ENCODE data around the gene PPP1R10.

Gene PPP1R10

GRCh38 chr6:30589754-30590358 lies 27.2 kb downstream of the PPP1R10 start:
- no peaks in the 10 kb centered on the region for H3K4me1 ChIP-seq (ENCODE audit: control insufficient read depth, low read depth, low read length)
- H3K36me3 ChIP-seq (ENCODE audit: control insufficient read depth, low read depth, low read length) = peaks cover 87% of the 10 kb centered on the region
- no peak overlapping the region for H3K9ac ChIP-seq (ENCODE audit: low read length)
- no peaks in the 10 kb centered on the region for H3K9me3 ChIP-seq (ENCODE audit: control insufficient read depth, low read depth, low read length)
- no peak overlapping the region for H3K4me3 ChIP-seq (ENCODE audit: low read length)
- no peak overlapping the region for H3K27ac ChIP-seq (ENCODE audit: low read length)
- H3K27me3 ChIP-seq (ENCODE audit: control insufficient read depth, insufficient read depth, low read length) = no peaks in the 10 kb centered on the region

DNA sequence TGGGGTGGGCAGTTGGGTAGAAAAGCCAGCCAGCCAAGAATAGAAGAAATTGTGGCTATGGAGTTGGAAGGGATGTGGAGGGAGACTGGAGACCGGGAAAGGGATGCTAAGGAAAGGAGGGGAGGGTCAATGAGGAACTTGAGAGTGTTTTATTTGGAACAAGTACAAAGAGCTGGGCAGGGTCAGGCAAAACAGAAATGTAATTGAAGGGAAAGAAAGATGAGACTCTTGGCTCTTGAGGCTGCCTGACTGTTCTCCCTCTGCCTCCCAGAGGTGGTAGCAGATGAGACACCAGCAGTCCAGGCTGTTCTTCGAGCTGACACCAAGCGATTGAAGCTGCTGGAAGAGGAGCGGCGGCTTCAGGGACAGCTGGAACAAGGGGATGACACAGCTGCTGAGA lies 33.1 kb downstream of the PPP1R10 start:
- H3K9me3 ChIP-seq (ENCODE audit: control insufficient read depth, low read depth, low read length) = no peaks in the 10 kb centered on the region
- H3K4me1 ChIP-seq (ENCODE audit: control insufficient read depth, low read depth, low read length) = no peaks in the 10 kb centered on the region
- peaks cover 90% of the 10 kb centered on the region for H3K36me3 ChIP-seq (ENCODE audit: control insufficient read depth, low read depth, low read length)
- no peaks in the 10 kb centered on the region for H3K27me3 ChIP-seq (ENCODE audit: control insufficient read depth, insufficient read depth, low read length)
- H3K27ac ChIP-seq (ENCODE audit: low read length) = no peak overlapping the region
- H3K9ac ChIP-seq (ENCODE audit: low read length) = no peak overlapping the region
- no peak overlapping the region for H3K4me3 ChIP-seq (ENCODE audit: low read length)

GRCh38 chr6:30578051-30578450 lies 39.0 kb downstream of the PPP1R10 start:
- Histone ChIP-seq H3K27ac (ENCODE audit: low read length) (no peak overlapping the region), H3K4me1 (ENCODE audit: control insufficient read depth, low read depth, low read length) (no peaks in the 10 kb centered on the region), H3K27me3 (ENCODE audit: control insufficient read depth, insufficient read depth, low read length) (no peaks in the 10 kb centered on the region), H3K4me3 (ENCODE audit: low read length) (no peak overlapping the region), H3K9ac (ENCODE audit: low read length) (no peak overlapping the region), H3K9me3 (ENCODE audit: control insufficient read depth, low read depth, low read length) (no peaks in the 10 kb centered on the region), H3K36me3 (ENCODE audit: control insufficient read depth, low read depth, low read length) (peaks cover 66% of the 10 kb centered on the region)

- H3K27ac ChIP-seq (ENCODE audit: low read length) = no peak overlapping the region
- peaks cover 12% of the 10 kb centered on the region for H3K27me3 ChIP-seq (ENCODE audit: control insufficient read depth, insufficient read depth, low read length)
- no peak overlapping the region for H3K4me3 ChIP-seq (ENCODE audit: low read length)
- H3K4me1 ChIP-seq (ENCODE audit: control insufficient read depth, low read depth, low read length) = peaks cover 5% of the 10 kb centered on the region
- H3K9ac ChIP-seq (ENCODE audit: low read length) = no peak overlapping the region
- H3K9me3 ChIP-seq (ENCODE audit: control insufficient read depth, low read depth, low read length) = no peaks in the 10 kb centered on the region
- peaks cover 21% of the 10 kb centered on the region for H3K36me3 ChIP-seq (ENCODE audit: control insufficient read depth, low read depth, low read length)
Observed at GRCh38 chr6:30573113-30573512, 43.9 kb downstream of the PPP1R10 start.

- Histone ChIP-seq H3K36me3 (ENCODE audit: control insufficient read depth, low read depth, low read length) (peaks cover 12% of the 10 kb centered on the region), H3K9ac (ENCODE audit: low read length) (peak overlapping the region; percentile 89), H3K9me3 (ENCODE audit: control insufficient read depth, low read depth, low read length) (no peaks in the 10 kb centered on the region), H3K4me1 (ENCODE audit: control insufficient read depth, low read depth, low read length) (peaks cover 5% of the 10 kb centered on the region), H3K27ac (ENCODE audit: low read length) (no peak overlapping the region), H3K27me3 (ENCODE audit: control insufficient read depth, insufficient read depth, low read length) (peaks cover 12% of the 10 kb centered on the region), H3K4me3 (ENCODE audit: low read length) (peak overlapping the region; percentile 82)
Observed at GRCh38 chr6:30572148-30572547, 44.9 kb downstream of the PPP1R10 start.

DNA sequence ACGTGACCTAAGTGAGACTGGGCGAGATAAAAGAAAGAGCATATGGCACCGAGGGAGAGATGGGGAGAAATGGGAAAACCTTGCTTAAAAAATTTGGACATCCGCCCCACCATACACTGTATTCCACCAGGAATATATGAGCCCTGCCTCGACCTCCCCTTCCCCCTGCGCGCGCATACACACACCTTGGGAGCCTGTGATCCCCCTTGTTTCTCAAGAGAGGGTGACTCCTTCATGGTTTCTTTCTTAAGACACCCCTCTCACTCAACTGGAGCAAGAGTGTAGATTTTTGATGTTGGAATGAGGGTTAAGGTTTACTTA lies 45.3 kb downstream of the PPP1R10 start:
- H3K9ac ChIP-seq (ENCODE audit: low read length) = peak overlapping the region; percentile 89
- H3K27ac ChIP-seq (ENCODE audit: low read length) = peak overlapping the region; percentile 86
- H3K36me3 ChIP-seq (ENCODE audit: control insufficient read depth, low read depth, low read length) = peaks cover 8% of the 10 kb centered on the region
- H3K4me1 ChIP-seq (ENCODE audit: control insufficient read depth, low read depth, low read length) = peaks cover 5% of the 10 kb centered on the region
- no peaks in the 10 kb centered on the region for H3K9me3 ChIP-seq (ENCODE audit: control insufficient read depth, low read depth, low read length)
- peaks cover 12% of the 10 kb centered on the region for H3K27me3 ChIP-seq (ENCODE audit: control insufficient read depth, insufficient read depth, low read length)
- H3K4me3 ChIP-seq (ENCODE audit: low read length) = peak overlapping the region; percentile 82

GRCh38 chr6:30571075-30571761 lies 45.8 kb downstream of the PPP1R10 start, which contains the start of gene ABCF1:
TSS of gene ABCF1 (plus strand) at chr6:30571442. CDS start at chr6:30571488, 46 bp downstream.
- Histone ChIP-seq H3K27me3 (ENCODE audit: control insufficient read depth, insufficient read depth, low read length) (peaks cover 12% of the 10 kb centered on the region), H3K9ac (ENCODE audit: low read length) (peak within 1 kb of the TSS; percentile 89), H3K4me3 (ENCODE audit: low read length) (peak within 1 kb of the TSS; percentile 82), H3K27ac (ENCODE audit: low read length) (peak within 1 kb of the TSS; percentile 86), H3K9me3 (ENCODE audit: control insufficient read depth, low read depth, low read length) (no peaks in the 10 kb centered on the region), H3K36me3 (ENCODE audit: control insufficient read depth, low read depth, low read length) (peaks cover 4% of the 10 kb centered on the region), H3K4me1 (ENCODE audit: control insufficient read depth, low read depth, low read length) (peaks cover 5% of the 10 kb centered on the region)

DNA sequence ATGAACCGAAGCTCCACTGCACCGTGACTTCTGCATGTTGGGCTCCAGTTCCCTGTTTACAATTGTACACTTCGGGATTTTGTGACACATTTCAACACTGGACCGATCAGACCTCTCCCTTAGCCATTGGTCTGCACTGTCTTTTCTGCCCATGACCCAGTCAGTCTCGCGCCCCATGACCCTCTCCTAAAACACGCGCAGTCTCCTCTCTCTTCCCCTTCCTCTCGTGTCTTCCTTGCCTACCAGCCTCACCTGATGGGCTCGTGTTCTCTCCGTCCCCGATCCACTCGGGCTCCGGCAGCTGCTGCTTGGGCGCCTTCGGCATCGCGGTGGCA lies 46.3 kb downstream of the PPP1R10 start:
- H3K4me1 ChIP-seq (ENCODE audit: control insufficient read depth, low read depth, low read length) = peaks cover 5% of the 10 kb centered on the region
- H3K27ac ChIP-seq (ENCODE audit: low read length) = no peak overlapping the region
- peak overlapping the region; percentile 82 for H3K4me3 ChIP-seq (ENCODE audit: low read length)
- H3K36me3 ChIP-seq (ENCODE audit: control insufficient read depth, low read depth, low read length) = peaks cover 4% of the 10 kb centered on the region
- H3K9me3 ChIP-seq (ENCODE audit: control insufficient read depth, low read depth, low read length) = no peaks in the 10 kb centered on the region
- H3K27me3 ChIP-seq (ENCODE audit: control insufficient read depth, insufficient read depth, low read length) = peaks cover 12% of the 10 kb centered on the region
- peak overlapping the region; percentile 89 for H3K9ac ChIP-seq (ENCODE audit: low read length)

GRCh38 chr6:30570263-30570662 lies 46.8 kb downstream of the PPP1R10 start:
- Histone ChIP-seq H3K4me1 (ENCODE audit: control insufficient read depth, low read depth, low read length) (peaks cover 5% of the 10 kb centered on the region), H3K27me3 (ENCODE audit: control insufficient read depth, insufficient read depth, low read length) (peaks cover 12% of the 10 kb centered on the region), H3K36me3 (ENCODE audit: control insufficient read depth, low read depth, low read length) (no peaks in the 10 kb centered on the region), H3K9me3 (ENCODE audit: control insufficient read depth, low read depth, low read length) (no peaks in the 10 kb centered on the region), H3K9ac (ENCODE audit: low read length) (no peak overlapping the region), H3K27ac (ENCODE audit: low read length) (no peak overlapping the region), H3K4me3 (ENCODE audit: low read length) (peak overlapping the region; percentile 82)

DNA sequence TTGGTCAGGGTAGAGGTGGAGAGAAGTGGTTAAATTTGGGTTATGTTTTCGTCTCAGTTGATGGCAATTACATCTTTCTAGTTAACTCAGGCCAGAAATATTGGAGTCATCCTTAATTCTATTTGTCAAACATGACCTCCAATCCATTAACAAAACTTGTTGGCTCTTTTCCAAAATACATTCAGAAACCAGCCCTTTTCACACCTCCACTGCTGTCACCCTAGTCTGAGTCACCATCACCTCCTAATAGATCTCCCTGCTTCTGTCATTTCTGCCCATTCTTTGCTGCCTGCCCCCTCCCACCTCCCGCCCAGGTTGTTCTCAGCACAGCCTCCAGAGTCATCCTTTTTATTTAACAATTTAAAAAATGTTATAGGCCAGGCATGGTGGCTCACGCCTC lies 48.8 kb downstream of the PPP1R10 start:
- Histone ChIP-seq H3K27ac (ENCODE audit: low read length) (no peak overlapping the region), H3K36me3 (ENCODE audit: control insufficient read depth, low read depth, low read length) (peaks cover 1% of the 10 kb centered on the region), H3K9ac (ENCODE audit: low read length) (no peak overlapping the region), H3K27me3 (ENCODE audit: control insufficient read depth, insufficient read depth, low read length) (peaks cover 12% of the 10 kb centered on the region), H3K4me3 (ENCODE audit: low read length) (no peak overlapping the region), H3K9me3 (ENCODE audit: control insufficient read depth, low read depth, low read length) (no peaks in the 10 kb centered on the region), H3K4me1 (ENCODE audit: control insufficient read depth, low read depth, low read length) (peaks cover 5% of the 10 kb centered on the region)

- H3K4me1 ChIP-seq (ENCODE audit: control insufficient read depth, low read depth, low read length) = no peaks in the 10 kb centered on the region
- no peak overlapping the region for H3K4me3 ChIP-seq (ENCODE audit: low read length)
- H3K27me3 ChIP-seq (ENCODE audit: control insufficient read depth, insufficient read depth, low read length) = peaks cover 11% of the 10 kb centered on the region
- no peaks in the 10 kb centered on the region for H3K9me3 ChIP-seq (ENCODE audit: control insufficient read depth, low read depth, low read length)
- H3K27ac ChIP-seq (ENCODE audit: low read length) = no peak overlapping the region
- peaks cover 14% of the 10 kb centered on the region for H3K36me3 ChIP-seq (ENCODE audit: control insufficient read depth, low read depth, low read length)
- H3K9ac ChIP-seq (ENCODE audit: low read length) = no peak overlapping the region
Observed at GRCh38 chr6:30565772-30566171, 51.3 kb downstream of the PPP1R10 start.

DNA sequence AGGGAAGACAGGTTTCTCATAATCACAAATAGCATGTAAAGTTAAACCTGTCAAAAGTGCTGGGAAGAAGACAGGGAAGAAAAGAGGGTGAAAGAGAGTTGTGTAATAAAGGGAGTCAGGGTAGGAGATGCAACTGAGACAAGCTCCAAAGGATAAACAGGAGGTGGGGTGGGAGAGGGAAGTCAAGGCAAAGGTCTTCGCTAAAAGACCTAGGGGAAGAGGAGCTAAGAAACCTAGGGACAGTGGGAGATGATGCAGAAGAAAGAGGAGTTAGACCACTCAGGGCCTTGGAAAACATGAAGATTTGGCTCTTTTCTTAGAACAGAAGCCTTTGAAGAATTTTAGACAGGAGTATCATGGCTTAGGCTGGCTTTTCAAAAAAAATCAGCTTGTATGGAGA lies 52.9 kb downstream of the PPP1R10 start:
- H3K27me3 ChIP-seq (ENCODE audit: control insufficient read depth, insufficient read depth, low read length) = no peaks in the 10 kb centered on the region
- H3K9me3 ChIP-seq (ENCODE audit: control insufficient read depth, low read depth, low read length) = no peaks in the 10 kb centered on the region
- no peak overlapping the region for H3K27ac ChIP-seq (ENCODE audit: low read length)
- peaks cover 14% of the 10 kb centered on the region for H3K36me3 ChIP-seq (ENCODE audit: control insufficient read depth, low read depth, low read length)
- H3K4me1 ChIP-seq (ENCODE audit: control insufficient read depth, low read depth, low read length) = no peaks in the 10 kb centered on the region
- H3K9ac ChIP-seq (ENCODE audit: low read length) = no peak overlapping the region
- no peak overlapping the region for H3K4me3 ChIP-seq (ENCODE audit: low read length)
